ENCODE results near the gene ZXDC.

DNA sequence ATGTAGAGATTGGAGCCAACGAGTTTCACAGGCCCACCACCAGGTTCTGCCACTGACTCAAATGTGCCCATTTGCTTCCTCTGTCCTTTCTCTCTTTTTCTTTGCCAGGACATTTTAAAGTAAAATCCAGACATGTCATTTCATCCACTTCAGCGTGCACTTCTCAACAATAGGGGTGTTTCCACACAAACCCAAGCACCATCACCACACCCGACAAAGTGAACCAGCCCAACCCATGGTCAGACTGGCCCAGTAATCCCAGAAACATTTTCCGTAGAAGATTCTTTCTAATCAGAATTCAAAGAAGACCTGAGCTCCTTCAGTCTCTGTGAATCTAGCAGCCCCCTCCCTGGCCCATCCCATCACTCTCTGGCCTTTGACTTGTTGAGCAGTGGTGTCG is 67.6 kb downstream of the ZXDC start:
- TF ChIP-seq, protein P1, sequence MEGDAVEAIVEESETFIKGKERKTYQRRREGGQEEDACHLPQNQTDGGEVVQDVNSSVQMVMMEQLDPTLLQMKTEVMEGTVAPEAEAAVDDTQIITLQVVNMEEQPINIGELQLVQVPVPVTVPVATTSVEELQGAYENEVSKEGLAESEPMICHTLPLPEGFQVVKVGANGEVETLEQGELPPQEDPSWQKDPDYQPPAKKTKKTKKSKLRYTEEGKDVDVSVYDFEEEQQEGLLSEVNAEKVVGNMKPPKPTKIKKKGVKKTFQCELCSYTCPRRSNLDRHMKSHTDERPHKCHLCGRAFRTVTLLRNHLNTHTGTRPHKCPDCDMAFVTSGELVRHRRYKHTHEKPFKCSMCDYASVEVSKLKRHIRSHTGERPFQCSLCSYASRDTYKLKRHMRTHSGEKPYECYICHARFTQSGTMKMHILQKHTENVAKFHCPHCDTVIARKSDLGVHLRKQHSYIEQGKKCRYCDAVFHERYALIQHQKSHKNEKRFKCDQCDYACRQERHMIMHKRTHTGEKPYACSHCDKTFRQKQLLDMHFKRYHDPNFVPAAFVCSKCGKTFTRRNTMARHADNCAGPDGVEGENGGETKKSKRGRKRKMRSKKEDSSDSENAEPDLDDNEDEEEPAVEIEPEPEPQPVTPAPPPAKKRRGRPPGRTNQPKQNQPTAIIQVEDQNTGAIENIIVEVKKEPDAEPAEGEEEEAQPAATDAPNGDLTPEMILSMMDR (conservative IDR thresholded peaks at IDR 0.05): no peak
- TF ChIP-seq ZFX (IDR thresholded peaks at IDR 0.05): no peak

Data from C4-2B (cell line).